NK-92 treated with Interleukin-12 subunit alpha and Interleukin-12 subunit beta, amount 100 ng/mL, for 24 hours (cell line): Measurements from ENCODE around the gene DESI1.

Experiments used
- DNase-seq: peaks from one replicate; lab custom pipeline; 2025; lab: John Stamatoyannopoulos, UW

DESI1 gene

DNA sequence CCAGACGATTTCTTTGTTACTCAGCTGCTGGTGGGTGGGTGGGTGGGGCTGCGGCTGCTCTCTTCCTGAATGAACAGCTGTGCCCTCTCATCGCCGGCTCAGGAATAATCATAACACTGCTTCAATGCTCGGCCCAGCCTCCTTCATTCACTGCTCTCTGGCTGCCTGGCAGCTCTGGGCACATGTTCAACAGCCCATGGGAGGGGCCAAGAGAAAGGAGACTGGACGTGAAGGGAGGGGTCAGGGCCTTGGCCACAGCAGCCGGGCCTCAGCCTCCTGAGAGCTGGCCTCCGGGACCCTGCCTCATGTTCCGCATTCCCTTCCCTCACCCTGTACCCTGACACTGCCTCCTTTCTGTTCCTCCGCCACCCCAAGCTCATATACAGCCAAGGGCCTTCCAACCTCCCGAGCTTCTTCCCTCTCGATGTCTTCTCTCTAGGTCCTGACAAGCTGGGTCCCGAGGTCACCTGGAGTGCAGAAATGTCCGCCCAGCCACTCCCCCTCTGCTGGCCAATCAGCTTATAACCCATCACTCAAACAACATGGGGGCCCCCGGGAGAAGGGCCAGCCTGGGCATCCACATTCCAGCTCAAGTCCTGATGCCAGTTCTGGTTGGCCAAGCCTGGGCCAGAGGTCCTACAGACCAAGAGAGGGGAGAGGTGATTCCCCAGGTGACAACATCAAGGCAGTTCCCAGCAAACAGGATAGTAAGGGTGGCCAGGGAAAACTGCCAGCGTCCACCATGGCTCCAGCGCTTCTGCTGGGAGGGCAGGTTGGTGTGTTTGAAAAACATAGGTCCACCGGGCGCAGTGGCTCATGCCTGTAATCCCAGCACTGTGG is 63.2 kb downstream of the DESI1 start:
- no peak for DNase-seq

DNA sequence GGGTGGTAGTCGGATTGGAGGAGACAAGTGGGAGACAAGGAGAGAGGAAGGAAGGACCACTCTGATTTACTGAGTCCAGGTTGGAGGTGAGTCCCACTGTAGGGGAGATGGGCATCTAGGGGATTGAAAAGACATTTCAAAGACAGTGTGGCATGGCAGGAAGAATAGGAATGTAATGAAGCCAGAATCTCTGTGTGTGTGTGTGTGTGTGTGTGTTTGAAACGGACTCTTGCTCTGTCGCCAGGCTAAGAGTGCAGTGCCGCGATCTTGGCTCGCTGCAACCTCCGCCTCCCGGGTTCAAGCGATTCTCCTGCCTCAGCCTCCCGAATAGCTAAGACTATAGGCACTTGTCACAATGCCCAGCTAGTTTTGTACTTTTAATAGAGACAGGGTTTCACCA is 64.3 kb downstream of the DESI1 start:
- DNase-seq, result no peak

DNA sequence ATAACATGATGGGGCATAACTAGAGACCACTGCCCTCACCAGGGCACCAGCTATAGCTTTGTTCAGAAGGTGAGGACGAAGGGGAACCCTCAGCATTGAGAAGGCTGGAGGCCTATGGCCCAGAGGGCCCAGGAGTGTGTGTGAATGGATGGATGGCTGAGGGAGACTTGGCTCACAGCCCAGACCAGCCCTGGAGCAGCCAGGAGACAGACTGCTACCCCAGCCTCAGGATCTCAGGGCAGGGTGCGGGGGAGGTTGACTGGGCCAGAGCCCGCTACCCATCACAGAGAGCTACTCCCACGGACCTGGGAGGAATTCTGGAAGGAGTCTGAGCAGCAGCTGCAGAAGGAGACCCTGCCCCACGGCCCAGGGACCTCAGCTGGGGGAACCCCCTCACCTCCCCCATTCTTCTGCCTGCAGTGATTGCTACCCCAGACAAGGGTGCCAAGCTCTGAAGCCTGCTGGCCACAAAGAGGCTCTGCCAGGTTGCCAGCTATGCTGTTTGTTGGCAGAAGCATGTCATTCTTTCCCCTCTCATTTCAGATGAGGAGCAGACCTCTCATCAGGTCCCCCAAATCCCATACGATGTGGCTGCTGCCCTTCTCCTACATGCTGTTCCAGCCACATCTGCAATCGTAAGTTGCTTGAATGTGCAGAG is 65.4 kb downstream of the DESI1 start:
- no peak for DNase-seq

DNA sequence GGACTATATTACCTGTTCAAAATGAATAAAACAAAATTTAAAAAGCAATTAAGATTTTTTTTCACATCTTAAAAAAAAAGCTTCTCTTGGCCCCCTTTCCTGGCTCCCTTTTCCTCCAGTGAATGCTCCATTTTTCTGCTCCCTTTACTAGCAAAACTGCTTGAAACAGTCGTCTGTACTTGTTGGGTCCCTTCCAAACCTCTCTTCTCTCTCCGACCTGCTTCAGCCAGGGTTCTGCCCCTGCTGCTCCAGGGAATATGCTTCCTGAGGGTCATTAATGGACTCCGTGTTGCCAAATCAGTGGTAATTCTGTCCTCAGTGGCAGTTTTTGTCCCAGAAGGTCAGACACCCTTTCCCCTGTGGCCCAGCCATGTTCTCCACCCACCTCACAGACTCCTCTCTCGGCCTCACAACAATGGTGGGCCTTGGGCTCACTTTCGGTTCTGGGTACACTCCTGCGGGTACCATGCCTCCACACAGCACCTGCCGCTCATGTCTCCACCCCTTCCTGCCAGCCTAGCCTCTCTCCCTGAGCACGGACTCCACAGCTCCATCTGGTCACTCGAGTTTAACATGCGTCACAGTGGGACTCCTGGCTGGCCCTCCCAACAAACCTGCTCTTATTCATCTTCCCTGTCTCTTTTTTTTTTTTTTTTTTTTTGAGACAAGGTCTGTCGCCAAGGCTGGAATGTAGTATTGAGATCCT is 68.8 kb downstream of the DESI1 start:
- no peak for DNase-seq

DNA sequence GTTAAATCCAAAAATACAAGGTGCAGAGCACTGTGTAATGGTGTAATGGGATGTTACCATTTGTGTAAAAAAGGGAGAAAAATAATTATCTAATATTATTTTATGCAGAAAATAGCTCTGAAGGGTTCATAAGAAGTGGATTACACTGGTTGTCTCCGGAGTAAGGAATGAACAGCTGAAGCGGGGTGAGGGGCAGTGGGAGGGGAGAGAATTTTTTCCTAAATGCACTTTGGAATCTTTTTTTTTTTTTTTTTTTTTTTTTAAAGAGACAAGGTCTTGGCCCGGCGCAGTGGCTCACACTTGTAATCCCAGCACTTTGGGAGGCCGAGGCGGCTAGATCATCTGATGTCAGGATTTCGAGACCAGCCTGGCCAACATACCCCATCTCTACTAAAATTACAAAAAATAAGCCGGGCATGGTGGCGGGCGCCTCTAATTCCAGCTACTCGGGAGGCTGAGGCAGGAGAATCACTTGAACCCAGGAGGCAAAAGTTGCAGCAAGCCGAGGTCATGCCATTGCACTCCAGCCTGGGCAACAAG is 69.8 kb downstream of the DESI1 start:
- no peak for DNase-seq

DNA sequence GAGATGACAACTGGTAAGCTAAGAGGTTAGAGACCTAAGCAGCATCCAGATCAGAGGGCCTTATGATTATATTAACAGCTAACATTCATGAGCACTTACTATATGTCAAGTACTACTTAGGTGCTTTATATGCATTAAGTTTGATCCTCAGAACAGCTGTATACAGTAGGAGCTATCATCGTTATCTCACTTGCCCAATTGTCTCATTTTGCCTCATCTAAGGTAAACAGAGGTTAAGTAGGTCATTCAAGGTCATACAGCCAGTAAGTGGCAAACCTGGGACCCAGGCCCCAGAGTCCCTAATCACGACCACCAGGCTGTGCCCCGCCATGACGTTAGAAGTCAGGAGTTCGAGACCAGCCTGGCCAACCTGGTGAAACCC is 72.0 kb downstream of the DESI1 start:
- no peak for DNase-seq
